GM12874 (cell line): ENCODE data around the gene SNX2.

Experiments
- TF ChIP-seq, protein P1 (sequence below): IDR thresholded peaks from 2 replicates; pipeline ENCODE4 v1.5.1; 2011; ENCODE audit warnings: low read depth, mild to moderate bottlenecking, control low read depth, low read length, moderate library complexity; ENCODE audit not compliant: insufficient read depth

SNX2 gene

DNA sequence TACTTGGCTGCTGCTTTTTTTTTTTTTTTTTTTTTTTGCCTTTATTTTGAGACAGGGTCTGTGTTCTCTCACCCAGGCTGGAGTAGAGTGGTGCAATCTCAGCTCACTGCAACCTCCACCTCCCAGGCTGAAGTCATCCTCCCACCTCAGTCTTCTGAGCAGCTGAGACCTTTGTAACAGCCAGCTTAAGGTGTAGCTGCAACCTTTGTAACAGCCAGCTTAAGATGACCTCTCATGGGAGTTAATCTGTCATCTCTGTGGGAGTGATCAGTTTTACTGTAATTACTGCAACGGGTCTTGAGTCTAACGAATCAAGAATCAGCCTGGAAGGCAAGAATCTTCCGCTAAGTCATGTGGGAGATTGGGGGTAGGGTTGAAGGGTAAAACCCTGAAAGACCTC lies 31.6 kb upstream of the SNX2 start:
- TF ChIP-seq, protein P1, sequence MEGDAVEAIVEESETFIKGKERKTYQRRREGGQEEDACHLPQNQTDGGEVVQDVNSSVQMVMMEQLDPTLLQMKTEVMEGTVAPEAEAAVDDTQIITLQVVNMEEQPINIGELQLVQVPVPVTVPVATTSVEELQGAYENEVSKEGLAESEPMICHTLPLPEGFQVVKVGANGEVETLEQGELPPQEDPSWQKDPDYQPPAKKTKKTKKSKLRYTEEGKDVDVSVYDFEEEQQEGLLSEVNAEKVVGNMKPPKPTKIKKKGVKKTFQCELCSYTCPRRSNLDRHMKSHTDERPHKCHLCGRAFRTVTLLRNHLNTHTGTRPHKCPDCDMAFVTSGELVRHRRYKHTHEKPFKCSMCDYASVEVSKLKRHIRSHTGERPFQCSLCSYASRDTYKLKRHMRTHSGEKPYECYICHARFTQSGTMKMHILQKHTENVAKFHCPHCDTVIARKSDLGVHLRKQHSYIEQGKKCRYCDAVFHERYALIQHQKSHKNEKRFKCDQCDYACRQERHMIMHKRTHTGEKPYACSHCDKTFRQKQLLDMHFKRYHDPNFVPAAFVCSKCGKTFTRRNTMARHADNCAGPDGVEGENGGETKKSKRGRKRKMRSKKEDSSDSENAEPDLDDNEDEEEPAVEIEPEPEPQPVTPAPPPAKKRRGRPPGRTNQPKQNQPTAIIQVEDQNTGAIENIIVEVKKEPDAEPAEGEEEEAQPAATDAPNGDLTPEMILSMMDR: no peak

DNA sequence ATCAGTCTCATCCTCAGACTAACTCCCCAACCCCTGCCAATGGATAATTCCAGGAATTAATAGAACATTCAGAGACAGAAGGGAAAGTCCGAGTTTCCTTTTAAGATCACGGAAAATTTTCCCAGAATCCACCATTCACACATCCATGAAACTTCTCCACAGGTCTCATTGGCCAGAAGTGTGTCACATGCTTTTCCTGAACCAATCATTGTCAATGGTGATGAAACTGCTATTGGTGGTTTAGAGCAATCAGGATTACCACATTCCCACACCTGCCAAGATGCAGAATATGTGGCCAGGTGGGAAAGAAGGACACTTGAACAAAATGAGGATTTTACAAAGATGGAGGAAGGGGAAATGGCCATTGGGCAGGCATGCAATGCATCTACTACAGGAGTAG lies 29.3 kb upstream of the SNX2 start:
- TF ChIP-seq, protein P1: no peak

DNA sequence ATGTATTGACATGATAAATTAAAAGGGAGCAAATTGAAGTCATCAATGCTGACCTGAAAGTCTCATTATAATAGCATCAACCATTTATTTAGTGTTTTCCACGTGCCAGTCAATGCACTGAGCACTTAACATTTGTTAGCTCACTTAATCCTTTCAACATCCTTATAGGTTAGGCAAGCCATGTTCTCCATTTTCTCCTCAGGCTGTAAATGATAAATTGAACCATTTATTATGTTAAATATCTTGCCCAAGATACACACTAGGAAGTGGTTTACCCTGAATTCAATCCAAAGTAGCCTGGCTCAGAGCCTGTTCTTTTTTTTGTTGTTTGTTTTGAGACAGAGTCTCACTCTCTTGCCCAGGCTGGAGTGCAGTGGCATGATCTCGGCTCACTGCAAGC lies 25.0 kb upstream of the SNX2 start:
- TF ChIP-seq, protein P1: no peak

DNA sequence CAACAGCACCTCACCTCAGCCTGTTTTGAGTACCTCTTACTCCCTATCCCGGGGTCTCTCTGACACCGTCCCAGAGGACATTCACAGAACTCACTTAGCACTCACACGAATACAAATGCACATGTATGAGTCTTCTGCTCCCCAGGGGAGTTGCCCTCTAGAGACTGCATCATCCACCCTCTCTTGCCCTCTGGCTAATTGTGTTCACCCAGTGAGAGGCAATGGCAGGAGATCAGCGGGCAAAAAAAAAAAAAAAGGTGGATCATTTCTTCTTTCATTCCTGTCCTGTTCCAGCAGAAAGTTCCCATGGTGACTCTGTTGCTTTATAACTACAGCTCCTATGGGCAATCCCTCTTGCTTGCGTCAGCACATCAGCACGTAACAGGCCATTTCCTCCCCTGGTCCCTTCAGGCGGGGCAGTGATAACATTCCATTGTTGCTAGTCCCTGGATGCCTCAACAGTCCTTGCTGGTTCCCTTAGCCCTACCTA lies 23.5 kb upstream of the SNX2 start:
- TF ChIP-seq, protein P1: no peak

DNA sequence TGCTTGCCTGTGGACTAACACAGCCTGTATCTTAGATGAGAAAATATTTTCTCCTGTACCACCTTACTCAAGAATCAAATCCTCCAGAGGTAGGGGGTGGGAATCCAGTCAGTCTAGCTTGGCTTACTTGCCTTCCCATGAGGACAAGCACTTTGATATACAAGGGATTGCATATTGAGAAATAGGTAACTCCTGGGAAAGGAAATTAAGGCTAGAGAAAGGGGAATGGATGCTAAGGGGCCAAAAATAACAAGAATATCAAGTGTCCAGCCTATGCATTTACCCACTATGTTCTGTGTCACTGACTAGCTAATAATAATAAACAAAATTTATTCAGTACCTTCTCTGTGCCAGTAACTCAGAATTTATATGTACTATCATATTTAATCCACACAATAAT lies 21.4 kb upstream of the SNX2 start:
- TF ChIP-seq, protein P1: no peak

DNA sequence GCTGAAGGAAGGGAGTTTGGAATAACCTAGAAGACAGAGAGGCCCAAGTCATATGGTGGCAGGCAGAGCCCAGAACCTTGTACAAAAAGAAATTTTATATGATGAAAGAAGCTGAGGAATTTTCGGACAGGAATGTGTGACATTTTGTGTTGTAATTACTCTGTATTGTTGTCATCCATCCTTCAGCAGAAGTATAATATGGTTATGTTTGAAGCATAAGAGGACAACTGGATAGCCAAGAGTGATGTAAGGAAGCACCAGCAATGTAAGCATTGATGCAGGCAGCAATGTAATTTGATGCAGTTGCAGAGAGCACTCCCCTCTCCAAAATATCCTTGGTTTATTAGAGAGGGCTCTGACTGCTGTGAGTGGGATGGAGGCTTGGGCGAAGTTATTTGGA lies 19.1 kb upstream of the SNX2 start:
- TF ChIP-seq, protein P1: no peak

DNA sequence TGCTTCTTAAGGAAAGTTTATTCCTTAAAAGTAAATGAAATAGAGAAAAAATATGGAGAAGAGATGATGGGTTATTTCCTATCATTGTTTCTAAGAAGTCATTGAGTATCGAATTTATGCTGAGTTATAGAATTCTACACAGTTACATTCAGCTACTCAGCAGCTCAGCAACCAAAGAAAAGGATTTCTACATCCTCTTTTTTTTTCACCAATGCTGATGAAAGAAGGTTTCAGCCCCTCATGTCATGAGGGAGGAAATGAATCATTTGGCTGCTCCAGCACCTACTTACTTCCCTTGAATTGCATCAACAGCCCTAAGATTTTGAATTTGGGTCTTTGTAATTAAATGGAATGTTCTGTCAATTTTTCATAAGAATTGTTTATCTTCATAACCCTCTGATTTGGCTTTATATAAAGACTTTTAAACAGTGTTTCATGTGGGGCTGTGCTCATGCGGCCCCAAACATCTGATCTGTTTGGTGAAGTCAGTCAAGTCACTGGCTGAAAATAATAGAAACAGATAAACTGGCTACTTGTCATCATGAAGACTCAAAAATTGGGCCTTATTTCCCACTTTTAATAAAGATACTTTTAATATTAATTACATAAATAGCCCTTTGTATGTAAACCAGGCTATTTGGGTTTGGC lies 18.5 kb upstream of the SNX2 start:
- TF ChIP-seq, protein P1: no peak
